Measurements from ENCODE around the gene VWA3B. TPM values are rescaled to one million over a fixed set of nuclear protein-coding genes. Genes with fewer than 3 reads are reported as not detected.

The VWA3B gene
- total RNA-seq, 1 experiment from 2014 or later, result not detected

DNA sequence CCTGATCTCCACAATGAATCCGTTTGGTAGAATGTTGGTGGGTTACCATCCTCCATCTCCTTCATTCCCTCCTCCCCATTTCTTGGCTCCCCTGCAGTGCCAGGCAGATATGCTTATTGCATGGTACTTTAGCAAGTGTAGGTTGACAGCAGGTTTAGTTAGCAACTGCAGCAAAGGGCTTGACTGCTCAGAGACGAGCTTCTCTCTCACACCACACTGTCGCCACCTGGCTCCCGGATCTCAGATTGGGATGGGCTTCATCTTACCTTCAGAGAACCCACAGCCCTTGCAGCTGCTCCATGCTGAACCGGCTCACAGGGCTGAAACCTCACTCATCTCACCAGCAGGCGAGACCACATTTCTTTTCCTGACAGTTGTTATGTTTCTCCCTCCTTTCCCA is 88.8 kb downstream of the VWA3B start:
- H3K4ac ChIP-seq (ENCODE audit: low read depth, low read length), result no peak overlapping the region
- H3K27ac ChIP-seq (ENCODE audit: insufficient read length, low read depth, low read length), result no peak overlapping the region
- no peak overlapping the region for H4K91ac ChIP-seq (ENCODE audit: insufficient read length, low read depth, low read length)
- H4K8ac ChIP-seq (replicated peaks; ENCODE audit: insufficient read length, low read depth, low read length), result no peak overlapping the region
- H3K18ac ChIP-seq (ENCODE audit: insufficient read length, low read depth, low read length), result no peak overlapping the region
- no peak overlapping the region for H3K23ac ChIP-seq (ENCODE audit: insufficient read length, low read depth, low read length)
- no peak overlapping the region for H3K4me3 Mint-ChIP-seq
- H3K27ac Mint-ChIP-seq, result no peak overlapping the region
- no peaks in the 10 kb centered on the region for H3K27me3 ChIP-seq (ENCODE audit: insufficient read depth, low read length)
- H3K4me1 Mint-ChIP-seq, result peaks cover 24 to 27% of the 10 kb centered on the region in 2 experiments
- H3K9me3 Mint-ChIP-seq, result peaks cover 0 to 2% of the 10 kb centered on the region in 2 experiments; a peak in 2 of 5 replicates
- no peak overlapping the region for H2BK15ac ChIP-seq (ENCODE audit: low read depth, low read length)
- H3K27me3 Mint-ChIP-seq (ENCODE audit: low read depth), result peaks cover 16% of the 10 kb centered on the region
- no peaks in the 10 kb centered on the region for H4K20me1 ChIP-seq (ENCODE audit: control insufficient read depth, insufficient read depth, insufficient read length)
- no peak overlapping the region for H2AK5ac ChIP-seq (ENCODE audit: insufficient read length, low read length)
- H3K23me2 ChIP-seq (ENCODE audit: insufficient read length, low read depth, low read length, poor library complexity, severe bottlenecking), result no peaks in the 10 kb centered on the region
- H2BK12ac ChIP-seq (ENCODE audit: insufficient read length, low read depth, low read length), result no peak overlapping the region
- H3K79me2 ChIP-seq (ENCODE audit: insufficient read depth, low read length), result no peaks in the 10 kb centered on the region
- no peak overlapping the region for H3K14ac ChIP-seq (ENCODE audit: insufficient read depth, low read length)
- peak; percentile 43; the same call in 2 of the 3 replicates for TF ChIP-seq CTCF (conservative IDR thresholded peaks at IDR 0.05)
- no peak overlapping the region for H2BK5ac ChIP-seq (ENCODE audit: insufficient read length, low read length)
- no peaks in the 10 kb centered on the region for H3K9me3 ChIP-seq (ENCODE audit: control insufficient read depth, low read depth, low read length)
- H3K79me1 ChIP-seq (ENCODE audit: insufficient read depth, low read depth, low read length, poor library complexity, severe bottlenecking), result no peaks in the 10 kb centered on the region
- no peak overlapping the region for H3K9ac ChIP-seq (ENCODE audit: extremely low read depth, insufficient read length, low read length)
- DNase-seq, result peak; percentile 67
- no peak overlapping the region for H3K4me2 ChIP-seq (ENCODE audit: insufficient read depth, insufficient read length, low read length)
- no peak overlapping the region for H3K56ac ChIP-seq (ENCODE audit: insufficient read length, low read depth, low read length)
- H3K36me3 Mint-ChIP-seq (ENCODE audit: insufficient read depth in 1 of 3, low read depth in 3 of 3), result no peaks in the 10 kb centered on the region
- no peak overlapping the region for H2BK120ac ChIP-seq (ENCODE audit: low read depth, low read length, poor library complexity, severe bottlenecking)
- H3T11ph ChIP-seq (ENCODE audit: low read length), result no peak overlapping the region
- H4K5ac ChIP-seq (ENCODE audit: insufficient read length, low read depth, low read length), result no peak overlapping the region
- no peaks in the 10 kb centered on the region for H3K4me1 ChIP-seq (ENCODE audit: insufficient read depth, low read length)
- H2AFZ ChIP-seq (ENCODE audit: low read length), result no peak overlapping the region
- WGBS (ENCODE audit: extremely low coverage, insufficient read length, low lambda C conversion rate), result no CpG with 5 or more reads among the region's 6 CpGs
- H2BK20ac ChIP-seq (ENCODE audit: low read depth, low read length, poor library complexity, severe bottlenecking), result no peak overlapping the region
